Left lung (tissue), 10 donors: Measurements from ENCODE around the gene EDEM3. TPM values are rescaled to one million over a fixed set of nuclear protein-coding genes. Genes with fewer than 3 reads are reported as not detected.

ENCODE experiments used
- ATAC-seq: fragments of 200-7000 bp; cut with Tn5 transposase; one replicate; pipeline ENCODE4 v1.9.1; 2020; ENCODE audit warnings: moderate library complexity
- DNase-seq, 4 donors: peaks; one replicate each; pipeline ENCODE4 v3.0.0-alpha.2; 2013 to 2020
- H3K27ac ChIP-seq, 2 donors: fragments of 200-600 bp; sonication (generic) in 1 of 2; one replicate each; pipeline versions ENCODE4 v1.5.0 to v1.8.0; 2020 to 2021
- H3K27me3 ChIP-seq, 2 donors: fragments of 200-600 bp; sonication (generic) in 1 of 2; one replicate each; pipeline versions ENCODE4 v1.5.0 to v1.8.0; 2020 to 2021
- H3K36me3 ChIP-seq, 2 donors: fragments of 200-600 bp; sonication (generic) in 1 of 2; one replicate each; pipeline versions ENCODE4 v1.5.0 to v1.8.0; 2020 to 2021
- H3K4me1 ChIP-seq, 2 donors: fragments of 200-600 bp; one replicate each; pipeline ENCODE4 v1.8.0; 2021
- H3K4me3 ChIP-seq, 2 donors: fragments of 200-600 bp; sonication (generic) in 1 of 2; one replicate each; pipeline versions ENCODE4 v1.5.0 to v1.8.0; 2020 to 2021; ENCODE audit warnings: mild to moderate bottlenecking in 1 of 2
- H3K9me3 ChIP-seq, 2 donors: fragments of 200-600 bp; sonication (generic) in 1 of 2; one replicate each; pipeline versions ENCODE4 v1.5.0 to v1.8.0; 2020 to 2021
- intact Hi-C, 2 donors: fragments of 100-400 bp; cut with DNase I; formaldehyde crosslinking; loops; one replicate each; pipeline versions ENCODE4 v1.11.2 to v1.14.2; 2022
- polyA plus RNA-seq, 6 donors: library from polyadenylated mRNA; unstranded; fragments of 120-200 nt; gene quantifications; one replicate each; pipeline ENCODE4 v1.2.1, GENCODE V29; 2013; ENCODE audit not compliant: insufficient read length in 6 of 6
- total RNA-seq, 2 donors: library from RNA; stranded (reverse); fragmentation: NEBNext Ultra II Directional; extraction: Animal tissue kit (Norgen Biotek cat#: 25700); gene quantifications; one replicate each; pipeline ENCODE4 v1.2.1, GENCODE V29; 2021
- TF ChIP-seq, protein P1 (sequence below), 2 donors: fragments of 200-600 bp; sonication (generic) in 1 of 2; IDR thresholded peaks; one replicate each; pipeline versions ENCODE4 v1.5.0 to v1.8.0; 2021; ENCODE audit warnings: antibody characterized with exemption in 2 of 2
- donor health status: DM: no; HTN: yes; CAD: no.
- donor health status: DM: no; HTN: no; CAD: no.

The EDEM3 gene
- total and polyA plus RNA-seq, 8 donors = 25.6 to 42.8 (median 32.3) TPM

DNA sequence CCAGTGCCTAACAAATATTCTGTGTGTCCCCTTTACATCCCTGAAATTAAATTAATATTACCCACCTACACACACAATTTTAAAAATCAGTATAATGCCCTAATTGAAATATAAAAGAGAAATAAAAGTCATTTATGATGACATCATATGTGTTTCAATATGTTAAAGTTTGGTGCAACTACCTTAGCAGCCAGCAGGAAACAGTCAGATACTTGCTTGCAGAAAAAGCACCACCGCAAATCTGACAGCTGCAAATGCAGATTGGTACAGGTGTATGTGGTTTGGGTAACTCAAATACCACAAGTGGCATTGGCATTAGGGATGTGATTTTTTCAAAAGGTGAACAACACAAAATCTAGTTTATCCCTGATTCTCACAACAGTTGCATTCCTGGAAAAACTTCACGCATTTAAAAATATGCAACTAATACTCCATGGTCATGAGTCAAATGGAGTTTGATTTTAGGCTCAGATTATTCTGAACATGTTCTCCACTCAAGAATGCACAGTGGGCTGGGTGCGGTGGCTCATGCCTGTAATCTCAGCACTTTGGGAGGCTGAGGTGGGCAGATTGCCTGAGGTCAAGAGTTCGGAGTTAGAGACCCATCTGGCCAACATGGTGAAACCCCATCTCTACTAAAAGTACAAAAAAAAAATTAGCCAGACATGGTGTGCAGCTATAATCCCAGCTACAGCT is 106.3 kb downstream of the EDEM3 start:
- intact Hi-C loops = no loop called here
- H3K36me3 ChIP-seq = no peaks in the 10 kb centered on the region
- TF ChIP-seq, protein P1, sequence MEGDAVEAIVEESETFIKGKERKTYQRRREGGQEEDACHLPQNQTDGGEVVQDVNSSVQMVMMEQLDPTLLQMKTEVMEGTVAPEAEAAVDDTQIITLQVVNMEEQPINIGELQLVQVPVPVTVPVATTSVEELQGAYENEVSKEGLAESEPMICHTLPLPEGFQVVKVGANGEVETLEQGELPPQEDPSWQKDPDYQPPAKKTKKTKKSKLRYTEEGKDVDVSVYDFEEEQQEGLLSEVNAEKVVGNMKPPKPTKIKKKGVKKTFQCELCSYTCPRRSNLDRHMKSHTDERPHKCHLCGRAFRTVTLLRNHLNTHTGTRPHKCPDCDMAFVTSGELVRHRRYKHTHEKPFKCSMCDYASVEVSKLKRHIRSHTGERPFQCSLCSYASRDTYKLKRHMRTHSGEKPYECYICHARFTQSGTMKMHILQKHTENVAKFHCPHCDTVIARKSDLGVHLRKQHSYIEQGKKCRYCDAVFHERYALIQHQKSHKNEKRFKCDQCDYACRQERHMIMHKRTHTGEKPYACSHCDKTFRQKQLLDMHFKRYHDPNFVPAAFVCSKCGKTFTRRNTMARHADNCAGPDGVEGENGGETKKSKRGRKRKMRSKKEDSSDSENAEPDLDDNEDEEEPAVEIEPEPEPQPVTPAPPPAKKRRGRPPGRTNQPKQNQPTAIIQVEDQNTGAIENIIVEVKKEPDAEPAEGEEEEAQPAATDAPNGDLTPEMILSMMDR (IDR thresholded peaks at IDR 0.05) = no peak
- H3K27ac ChIP-seq = no peak overlapping the region
- no peak overlapping the region for H3K4me3 ChIP-seq
- no peaks in the 10 kb centered on the region for H3K27me3 ChIP-seq
- DNase-seq (no peak), ATAC-seq (no peak)
- no peaks in the 10 kb centered on the region for H3K9me3 ChIP-seq
- peaks cover 0 to 6% of the 10 kb centered on the region in 2 donors for H3K4me1 ChIP-seq

DNA sequence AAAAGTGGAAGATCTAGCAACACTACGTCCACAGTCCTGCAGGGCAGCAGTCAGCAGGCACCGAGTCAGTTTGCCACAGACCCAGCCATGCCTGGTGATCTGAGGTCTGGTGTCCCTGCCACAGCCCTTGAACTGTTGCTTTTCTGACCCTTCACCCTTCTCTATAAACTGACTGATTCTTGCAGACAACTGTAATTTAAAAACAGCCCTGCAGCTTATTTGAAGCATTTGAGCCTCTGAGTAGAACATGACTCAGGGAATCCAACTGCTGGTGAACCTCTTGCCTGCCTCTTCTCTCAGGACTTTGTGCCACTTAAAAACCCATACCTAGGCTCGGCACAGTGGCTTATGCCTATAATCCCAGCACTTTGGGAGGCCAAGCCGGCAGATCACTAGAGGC is 107.2 kb downstream of the EDEM3 start:
- no peaks in the 10 kb centered on the region for H3K27me3 ChIP-seq
- no peak overlapping the region for H3K4me3 ChIP-seq
- intact Hi-C loops = no loop called here
- TF ChIP-seq, protein P1 (IDR thresholded peaks at IDR 0.05) = no peak
- no peaks in the 10 kb centered on the region for H3K36me3 ChIP-seq
- ATAC-seq (no peak), DNase-seq (no peak)
- no peak overlapping the region for H3K27ac ChIP-seq
- H3K9me3 ChIP-seq = no peaks in the 10 kb centered on the region
- H3K4me1 ChIP-seq = peaks cover 0 to 6% of the 10 kb centered on the region in 2 donors

DNA sequence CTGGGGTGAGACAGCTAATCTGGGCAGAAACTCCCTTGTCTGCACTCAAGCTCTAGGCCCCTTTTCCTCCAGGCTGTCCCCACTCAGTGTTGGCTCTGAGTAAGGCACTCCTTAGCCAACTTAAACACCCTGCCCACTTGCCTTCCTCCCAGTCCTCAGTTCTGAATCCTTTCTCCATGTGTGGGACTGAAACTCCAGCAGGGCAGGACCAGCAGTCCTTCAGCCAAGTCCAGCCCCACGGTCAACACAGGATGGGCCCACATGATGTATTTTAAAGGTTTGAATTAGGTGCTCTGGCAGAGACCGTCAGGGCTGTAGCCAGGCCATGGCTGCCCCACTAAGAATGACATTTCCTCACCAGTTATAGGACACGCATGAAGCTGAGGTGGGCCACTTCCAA is 107.8 kb downstream of the EDEM3 start:
- intact Hi-C loops = no loop called here
- ATAC-seq (no peak), DNase-seq (no peak)
- Histone ChIP-seq H3K27me3 (no peaks in the 10 kb centered on the region), H3K4me1 (peaks cover 0 to 6% of the 10 kb centered on the region in 2 donors), H3K9me3 (no peaks in the 10 kb centered on the region), H3K27ac (no peak overlapping the region), H3K4me3 (no peak overlapping the region), H3K36me3 (no peaks in the 10 kb centered on the region)
- TF ChIP-seq, protein P1 (IDR thresholded peaks at IDR 0.05) = no peak

DNA sequence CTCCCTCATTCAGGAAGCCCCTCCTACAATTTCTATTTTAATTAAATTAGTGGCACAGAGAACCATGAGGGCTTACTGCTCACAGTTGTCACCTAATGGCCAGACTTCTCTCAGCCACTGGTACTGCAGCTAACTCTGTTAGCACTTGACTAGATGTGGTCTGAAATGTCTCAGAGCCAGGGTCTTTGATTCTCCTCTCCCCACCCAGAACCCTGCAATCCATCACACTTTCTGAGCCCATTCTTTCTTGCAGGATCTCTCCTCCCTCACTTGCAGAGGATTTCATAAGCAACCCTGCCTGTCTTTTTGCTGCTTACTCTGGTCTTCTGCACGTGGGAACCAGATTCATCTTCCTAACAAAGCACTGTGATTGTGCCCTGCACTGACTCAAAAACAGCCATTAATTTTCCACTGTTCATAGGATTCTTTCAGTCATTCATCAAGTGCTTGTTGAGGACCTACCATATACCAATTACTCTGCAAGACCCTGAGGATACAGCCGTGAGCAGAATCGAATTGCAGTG is 108.4 kb downstream of the EDEM3 start:
- no peak overlapping the region for H3K4me3 ChIP-seq
- ATAC-seq (no peak), DNase-seq (no peak)
- no peaks in the 10 kb centered on the region for H3K9me3 ChIP-seq
- H3K27me3 ChIP-seq = no peaks in the 10 kb centered on the region
- TF ChIP-seq, protein P1 (IDR thresholded peaks at IDR 0.05) = no peak
- H3K27ac ChIP-seq = no peak overlapping the region
- no peaks in the 10 kb centered on the region for H3K36me3 ChIP-seq
- intact Hi-C loops = no loop called here
- peaks cover 0 to 6% of the 10 kb centered on the region in 2 donors for H3K4me1 ChIP-seq

DNA sequence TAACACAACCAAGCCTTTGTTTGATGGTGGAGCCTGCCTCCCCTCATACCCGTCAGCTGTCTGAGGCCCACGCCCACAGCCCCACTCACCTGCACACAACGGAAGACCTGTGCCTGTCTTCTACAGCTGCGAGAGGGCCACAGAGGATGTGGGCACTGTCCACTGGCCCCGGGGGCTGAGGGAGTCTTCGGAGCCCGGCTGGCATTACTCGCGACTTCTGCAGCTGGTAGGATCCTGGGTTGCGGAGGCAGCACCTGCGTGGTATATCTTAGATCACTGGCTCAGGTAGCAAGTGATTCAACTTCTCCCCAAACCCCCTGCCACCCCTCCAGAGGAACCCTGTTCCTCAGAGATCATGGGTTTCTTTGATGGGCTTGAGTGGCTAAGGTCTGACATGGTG is 109.9 kb downstream of the EDEM3 start:
- Histone ChIP-seq H3K4me3 (no peak overlapping the region), H3K36me3 (no peaks in the 10 kb centered on the region), H3K27ac (no peak overlapping the region), H3K27me3 (no peaks in the 10 kb centered on the region), H3K4me1 (peaks cover 0 to 6% of the 10 kb centered on the region in 2 donors), H3K9me3 (no peaks in the 10 kb centered on the region)
- ATAC-seq (no peak), DNase-seq (no peak)
- intact Hi-C loops = no loop called here
- TF ChIP-seq, protein P1 (IDR thresholded peaks at IDR 0.05) = no peak
